GDM1 (cell line): ENCODE results near the gene VPS8.
"Not testable (repeated sequence)": the region's sequence is repeated elsewhere in the genome, so short reads cannot be mapped to it uniquely, and the experiment has no call there.

Source experiments
- DNase-seq: peaks from one replicate; lab custom pipeline; 2025; lab: John Stamatoyannopoulos, UW

Gene VPS8

GRCh38 chr3:184872200-184872599, 60.2 kb downstream of the VPS8 start:
- DNase-seq = no peak

GRCh38 chr3:184873141-184873540, 61.2 kb downstream of the VPS8 start:
- DNase-seq = no peak

- no peak for DNase-seq
These were observed 63.0 kb downstream of the VPS8 start for GRCh38 chr3:184874709-184875644.

- no peak for DNase-seq
These were observed 68.5 kb downstream of the VPS8 start for GRCh38 chr3:184880276-184881019.

- no peak for DNase-seq
These were observed 72.5 kb downstream of the VPS8 start for GRCh38 chr3:184884359-184885017.

GRCh38 chr3:184885112-184885511, 73.1 kb downstream of the VPS8 start:
- no peak for DNase-seq

GRCh38 chr3:184887574-184887973, 75.6 kb downstream of the VPS8 start:
- DNase-seq = no peak

- no peak for DNase-seq
These were observed 77.4 kb downstream of the VPS8 start for GRCh38 chr3:184889312-184889904.

GRCh38 chr3:184894051-184894450, 82.1 kb downstream of the VPS8 start:
- no peak for DNase-seq

- no peak for DNase-seq
These were observed 83.4 kb downstream of the VPS8 start for GRCh38 chr3:184895350-184895749.

- DNase-seq = no peak
These were observed 84.4 kb downstream of the VPS8 start for GRCh38 chr3:184896336-184896735.

GRCh38 chr3:184899953-184900595, 88.1 kb downstream of the VPS8 start:
- DNase-seq = no peak

GRCh38 chr3:184907031-184907430, 95.1 kb downstream of the VPS8 start:
- DNase-seq = not testable (repeated sequence)

- DNase-seq = no peak
These were observed 96.0 kb downstream of the VPS8 start for GRCh38 chr3:184907681-184908649.

- no peak for DNase-seq
These were observed 96.9 kb downstream of the VPS8 start for GRCh38 chr3:184908859-184909258.

GRCh38 chr3:184910664-184911063, 98.7 kb downstream of the VPS8 start:
- no peak for DNase-seq

GRCh38 chr3:184911570-184911969, 99.6 kb downstream of the VPS8 start:
- DNase-seq = no peak

- DNase-seq = no peak
These were observed 100.2 kb downstream of the VPS8 start for GRCh38 chr3:184912163-184912562.

GRCh38 chr3:184914628-184915027, 102.7 kb downstream of the VPS8 start:
- no peak for DNase-seq

- DNase-seq = no peak
These were observed 106.8 kb downstream of the VPS8 start for GRCh38 chr3:184918750-184919149.
